GM12872 (cell line): ENCODE results near the gene COL3A1.

Experiments used
- CTCF ChIP-seq: IDR thresholded peaks from 3 replicates; pipeline ENCODE4 v1.5.1; 2011; ENCODE audit warnings: low read depth, mild to moderate bottlenecking, low read length, moderate library complexity; ENCODE audit not compliant: insufficient read depth

Gene COL3A1

DNA sequence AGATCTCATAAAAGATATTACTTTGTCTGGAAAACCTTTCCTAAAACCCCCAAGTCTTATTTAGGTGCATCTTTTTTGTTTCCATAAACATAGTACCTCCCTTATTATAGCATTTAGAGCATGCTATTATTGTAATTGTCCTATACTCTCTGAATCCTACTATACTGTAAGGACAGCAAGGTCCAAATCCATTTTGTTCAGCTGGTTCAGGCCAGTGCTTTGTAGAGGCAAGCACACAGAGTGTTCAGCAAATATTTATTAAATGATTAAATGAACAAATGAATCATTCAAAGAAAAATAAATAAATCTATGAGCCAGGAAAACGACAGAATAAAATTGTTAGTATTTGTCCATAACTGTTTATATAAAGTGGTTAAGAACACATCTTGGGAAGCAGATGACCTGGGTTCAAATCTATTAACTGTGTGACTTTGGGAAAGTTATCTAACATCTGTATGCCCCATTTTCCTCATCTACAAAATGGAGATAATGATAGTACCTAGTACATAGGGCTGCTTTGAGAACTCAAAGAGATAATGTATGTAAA, 86.0 kb downstream of the COL3A1 start:
- no peak for TF ChIP-seq CTCF
